ENCODE results near the gene SDHAF3.

SDHAF3 gene

DNA sequence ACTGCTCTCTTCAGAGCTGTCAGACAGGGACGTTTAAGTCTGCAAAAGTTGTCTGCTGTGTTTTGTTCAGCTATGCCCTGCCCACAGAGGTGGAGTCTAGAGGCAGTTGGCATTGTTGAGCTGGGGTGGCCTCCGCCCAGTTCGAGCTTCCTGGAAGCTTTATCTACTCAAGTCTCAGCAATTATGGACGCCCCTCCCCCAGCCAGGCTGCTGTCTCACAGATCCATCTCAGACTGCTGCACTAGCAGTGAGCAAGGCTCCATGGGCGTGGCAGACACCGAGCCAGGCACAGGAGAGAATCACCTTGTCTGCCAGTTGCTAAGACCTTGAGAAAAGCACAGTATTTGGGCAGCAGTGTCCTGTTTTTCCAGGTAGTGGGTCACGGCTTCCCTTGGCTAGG is 98.1 kb downstream of the SDHAF3 start:
- no peaks in the 10 kb centered on the region for H3K27me3 Mint-ChIP-seq (ENCODE audit: low read depth)
- H3K4me1 Mint-ChIP-seq (ENCODE audit: low read depth): no peaks in the 10 kb centered on the region
- H3K36me3 Mint-ChIP-seq (ENCODE audit: low read depth): no peaks in the 10 kb centered on the region
- DNase-seq (ENCODE audit: low spot score): no peak
- no peak overlapping the region for H3K4me3 Mint-ChIP-seq
- H3K27ac Mint-ChIP-seq: no peak overlapping the region
- peaks cover 5% of the 10 kb centered on the region for H3K9me3 Mint-ChIP-seq

DNA sequence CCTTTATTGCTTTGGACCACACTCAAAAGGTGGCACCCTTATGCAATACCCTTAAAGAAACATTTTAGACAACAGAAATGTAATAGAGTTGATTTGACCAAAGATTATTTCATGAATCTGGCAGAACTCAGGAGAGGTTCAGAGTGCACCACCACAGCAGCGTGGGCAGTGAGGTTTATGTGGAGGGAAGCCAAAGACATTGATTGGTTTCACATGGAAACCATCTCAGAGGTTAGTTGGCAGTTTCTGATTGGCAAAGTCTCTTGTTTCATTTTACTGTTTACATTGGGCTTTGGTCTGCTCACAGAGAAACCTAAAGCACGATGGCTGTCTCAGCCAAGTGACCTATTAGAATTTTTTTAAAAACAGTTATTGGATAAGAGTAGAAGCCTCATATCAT is 101.3 kb downstream of the SDHAF3 start:
- Mint-ChIP-seq H3K27me3 (ENCODE audit: low read depth) (no peaks in the 10 kb centered on the region), H3K27ac (no peak overlapping the region), H3K4me1 (ENCODE audit: low read depth) (no peaks in the 10 kb centered on the region), H3K9me3 (no peaks in the 10 kb centered on the region), H3K36me3 (ENCODE audit: low read depth) (no peaks in the 10 kb centered on the region), H3K4me3 (no peak overlapping the region)
- DNase-seq (ENCODE audit: low spot score): no peak

DNA sequence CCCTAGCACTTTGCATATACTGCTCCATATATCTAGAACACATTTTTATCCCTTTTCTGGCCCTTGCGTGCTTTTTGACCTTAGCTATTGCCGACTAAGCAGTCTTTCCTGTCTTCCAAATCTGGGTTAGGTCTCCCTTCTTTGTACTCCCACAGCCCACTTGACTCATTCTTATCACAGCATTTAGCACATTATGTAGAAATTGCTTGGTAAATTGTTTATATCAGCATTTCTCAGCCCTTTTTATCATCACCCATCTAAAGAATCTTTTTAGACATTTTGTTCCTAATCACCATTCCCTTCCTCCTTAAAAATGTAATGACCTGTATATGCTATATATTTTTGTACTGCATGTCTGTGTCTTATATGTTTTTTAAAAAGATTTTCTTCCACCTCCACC is 101.7 kb downstream of the SDHAF3 start:
- Mint-ChIP-seq H3K4me3 (no peak overlapping the region), H3K9me3 (no peaks in the 10 kb centered on the region), H3K27ac (no peak overlapping the region), H3K36me3 (ENCODE audit: low read depth) (no peaks in the 10 kb centered on the region), H3K27me3 (ENCODE audit: low read depth) (no peaks in the 10 kb centered on the region), H3K4me1 (ENCODE audit: low read depth) (no peaks in the 10 kb centered on the region)
- DNase-seq (ENCODE audit: low spot score): no peak

DNA sequence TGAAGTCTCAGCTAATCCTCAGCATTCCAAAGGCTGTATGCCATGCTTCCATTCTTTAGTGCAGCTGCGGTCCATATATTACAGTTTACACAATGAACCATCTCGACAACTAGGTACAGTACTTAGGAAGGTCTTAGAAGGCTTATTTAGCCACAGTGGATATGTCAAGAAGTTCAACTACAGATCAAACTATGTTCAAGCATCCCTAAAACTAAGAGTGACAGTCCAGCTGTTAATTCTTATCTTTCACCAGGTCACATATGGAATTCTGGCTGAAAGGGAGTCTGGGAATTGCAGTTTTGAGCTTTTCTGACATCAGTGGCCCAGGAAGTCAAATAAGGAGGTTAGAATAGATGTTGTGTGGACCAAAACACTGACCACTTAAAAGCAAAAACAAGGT is 106.8 kb downstream of the SDHAF3 start:
- H3K27me3 Mint-ChIP-seq (ENCODE audit: low read depth): no peaks in the 10 kb centered on the region

DNA sequence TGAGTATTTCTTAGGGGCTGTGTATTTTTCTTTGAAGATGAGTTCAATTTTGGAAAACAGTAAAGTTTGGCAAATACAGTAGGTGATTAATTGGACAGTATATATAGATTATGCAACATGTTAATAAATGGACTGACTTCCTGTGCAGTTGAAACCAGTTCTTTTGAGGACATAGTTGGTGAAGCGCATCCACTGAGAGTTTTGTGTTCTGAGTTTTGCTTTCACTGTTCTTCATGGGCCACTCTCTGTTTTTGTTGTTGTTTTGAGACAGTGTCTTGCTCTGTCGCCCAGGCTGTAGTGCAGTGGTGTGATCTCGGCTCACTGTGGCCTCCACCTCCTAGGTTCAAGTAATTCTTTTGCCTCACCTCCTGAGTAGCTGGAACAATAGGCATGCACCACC is 109.0 kb downstream of the SDHAF3 start:
- Mint-ChIP-seq H3K27me3 (ENCODE audit: low read depth) (no peaks in the 10 kb centered on the region), H3K9me3 (no peaks in the 10 kb centered on the region), H3K36me3 (ENCODE audit: low read depth) (no peaks in the 10 kb centered on the region), H3K27ac (no peak overlapping the region), H3K4me1 (ENCODE audit: low read depth) (no peaks in the 10 kb centered on the region), H3K4me3 (no peak overlapping the region)
- no peak for DNase-seq (ENCODE audit: low spot score)

More for the DNA sequence above, 106.8 kb downstream of the SDHAF3 start:
- H3K27ac Mint-ChIP-seq: no peak overlapping the region
- H3K9me3 Mint-ChIP-seq: no peaks in the 10 kb centered on the region
- no peak for DNase-seq (ENCODE audit: low spot score)
- H3K36me3 Mint-ChIP-seq (ENCODE audit: low read depth): no peaks in the 10 kb centered on the region
- no peaks in the 10 kb centered on the region for H3K4me1 Mint-ChIP-seq (ENCODE audit: low read depth)
- H3K4me3 Mint-ChIP-seq: no peak overlapping the region

All from T-helper 2 cell treated with Interferon-gamma antibody and Interleukin-4, amounts not matched to agents 5 μg/mL and 100 μg/mL, for 36 hours (primary cell).